Measurements from ENCODE around the gene XRN1. TPM values are rescaled to one million over a fixed set of nuclear protein-coding genes. Genes with fewer than 3 reads are reported as not detected.
"Not testable (repeated sequence)": the region's sequence is repeated elsewhere in the genome, so short reads cannot be mapped to it uniquely, and the experiment has no call there.

The XRN1 gene
- total RNA-seq, 1 experiment from 2014 or later: 28.3 TPM

- DNase-seq (ENCODE audit: low read depth): peak; percentile 3
Observed at GRCh38 chr3:142337994-142338393, 109.8 kb downstream of the XRN1 start.

GRCh38 chr3:142332390-142332789 lies 115.4 kb downstream of the XRN1 start:
- no peak for DNase-seq (ENCODE audit: low read depth)

GRCh38 chr3:142324275-142324953 lies 123.4 kb downstream of the XRN1 start:
- not testable (repeated sequence) for DNase-seq (ENCODE audit: low read depth)

- peak; percentile 50 for DNase-seq (ENCODE audit: low read depth)
Observed at GRCh38 chr3:142319912-142320311, 127.9 kb downstream of the XRN1 start.

- DNase-seq (ENCODE audit: low read depth): peak; percentile 89
Observed at GRCh38 chr3:142319094-142319493, 128.7 kb downstream of the XRN1 start.

GRCh38 chr3:142318331-142318730 lies 129.5 kb downstream of the XRN1 start:
- DNase-seq (ENCODE audit: low read depth): peak; percentile 35

- DNase-seq (ENCODE audit: low read depth): peak; percentile 61
Observed at GRCh38 chr3:142315978-142316388, 131.9 kb downstream of the XRN1 start.

- DNase-seq (ENCODE audit: low read depth): peak; percentile 98
Observed at GRCh38 chr3:142315083-142315482, 132.8 kb downstream of the XRN1 start.

- DNase-seq (ENCODE audit: low read depth): no peak
Observed at GRCh38 chr3:142310439-142310838, 137.4 kb downstream of the XRN1 start.

GRCh38 chr3:142302847-142303246 lies 145.0 kb downstream of the XRN1 start:
- not testable (repeated sequence) for DNase-seq (ENCODE audit: low read depth)

- no peak for DNase-seq (ENCODE audit: low read depth)
Observed at GRCh38 chr3:142298626-142299025, 149.2 kb downstream of the XRN1 start.

- no peak for DNase-seq (ENCODE audit: low read depth)
Observed at GRCh38 chr3:142296507-142296906, 151.3 kb downstream of the XRN1 start.

- DNase-seq (ENCODE audit: low read depth): peak; percentile 13
Observed at GRCh38 chr3:142287866-142288638, 159.8 kb downstream of the XRN1 start.

- DNase-seq (ENCODE audit: low read depth): no peak
Observed at GRCh38 chr3:142285083-142285517, 162.7 kb downstream of the XRN1 start.

GRCh38 chr3:142282503-142282902 lies 165.3 kb downstream of the XRN1 start:
- no peak for DNase-seq (ENCODE audit: low read depth)

- DNase-seq (ENCODE audit: low read depth): no peak
Observed at GRCh38 chr3:142281474-142281873, 166.4 kb downstream of the XRN1 start.

- DNase-seq (ENCODE audit: low read depth): peak; percentile 84
Observed at GRCh38 chr3:142279965-142280590, 167.8 kb downstream of the XRN1 start.

- DNase-seq (ENCODE audit: low read depth): peak; percentile 46
Observed at GRCh38 chr3:142278451-142278850, 169.4 kb downstream of the XRN1 start.

- DNase-seq (ENCODE audit: low read depth): peak; percentile 16
Observed at GRCh38 chr3:142276781-142277180, 171.1 kb downstream of the XRN1 start.

GRCh38 chr3:142275856-142276255 lies 172.0 kb downstream of the XRN1 start:
- peak; percentile 82 for DNase-seq (ENCODE audit: low read depth)

GRCh38 chr3:142274908-142275307 lies 172.9 kb downstream of the XRN1 start:
- DNase-seq (ENCODE audit: low read depth): no peak

- DNase-seq (ENCODE audit: low read depth): no peak
Observed at GRCh38 chr3:142273501-142273900, 174.3 kb downstream of the XRN1 start.
